ENCODE results near the gene SCGB1D4.
"Not testable (repeated sequence)": the region's sequence is repeated elsewhere in the genome, so short reads cannot be mapped to it uniquely, and the experiment has no call there.

SCGB1D4 gene

DNA sequence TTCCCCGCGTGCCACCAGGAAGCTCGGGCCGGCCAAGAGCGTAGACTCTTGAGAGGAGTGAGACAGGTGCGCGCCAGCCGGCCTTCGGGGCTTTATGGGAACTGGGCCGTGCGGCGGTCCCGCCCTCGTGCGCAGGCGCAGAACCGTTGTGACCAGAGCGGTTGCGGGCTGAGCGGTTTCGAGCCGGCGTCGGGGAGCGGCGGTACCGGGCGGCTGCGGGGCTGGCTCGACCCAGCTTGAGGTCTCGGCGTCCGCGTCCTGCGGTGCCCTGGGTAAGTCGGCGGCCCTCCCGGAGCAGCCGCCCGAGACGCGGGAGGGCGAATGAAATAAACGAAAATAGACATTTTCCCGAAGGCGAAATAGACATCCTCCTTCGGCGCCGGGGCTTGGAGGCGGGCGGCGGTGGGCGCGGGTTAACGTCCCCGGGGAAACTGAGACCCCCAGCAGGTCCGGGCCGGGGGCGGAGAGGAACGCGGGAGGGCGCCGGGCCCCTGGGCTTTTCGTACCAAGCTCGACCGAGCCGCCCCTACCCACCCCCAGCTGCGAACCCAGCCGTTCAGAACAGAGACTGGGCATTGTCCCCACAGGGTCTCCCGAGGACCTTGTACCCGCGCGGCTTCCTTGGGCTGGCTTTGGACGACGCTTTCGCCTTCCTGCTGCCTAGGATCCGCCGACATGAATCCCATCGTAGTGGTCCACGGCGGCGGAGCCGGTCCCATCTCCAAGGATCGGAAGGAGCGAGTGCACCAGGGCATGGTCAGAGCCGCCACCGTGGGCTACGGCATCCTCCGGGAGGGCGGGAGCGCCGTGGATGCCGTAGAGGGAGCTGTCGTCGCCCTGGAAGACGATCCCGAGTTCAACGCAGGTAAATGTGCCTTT lies 38.7 kb upstream of the SCGB1D4 start, which contains the start of gene ASRGL1:
Gene ASRGL1, plus strand, starts transcription at position 146 of the 879 bp plus-strand sequence. Its CDS starts 530 bp downstream, at position 676.
- H3K4me3 ChIP-seq (replicated peaks; ENCODE audit: insufficient read depth, low read length), result peak within 1 kb of the TSS; percentile 54
- peak; percentile 79 to 84 for DNase-seq (ENCODE audit: low read depth in 1 of 2, low spot score in 1 of 2)
- peak; percentile 60; the same call in 1 of the 2 replicates for TF ChIP-seq POLR2AphosphoS5 (IDR thresholded peaks at IDR 0.05; ENCODE audit: low read depth)
- TF ChIP-seq, protein P1, sequence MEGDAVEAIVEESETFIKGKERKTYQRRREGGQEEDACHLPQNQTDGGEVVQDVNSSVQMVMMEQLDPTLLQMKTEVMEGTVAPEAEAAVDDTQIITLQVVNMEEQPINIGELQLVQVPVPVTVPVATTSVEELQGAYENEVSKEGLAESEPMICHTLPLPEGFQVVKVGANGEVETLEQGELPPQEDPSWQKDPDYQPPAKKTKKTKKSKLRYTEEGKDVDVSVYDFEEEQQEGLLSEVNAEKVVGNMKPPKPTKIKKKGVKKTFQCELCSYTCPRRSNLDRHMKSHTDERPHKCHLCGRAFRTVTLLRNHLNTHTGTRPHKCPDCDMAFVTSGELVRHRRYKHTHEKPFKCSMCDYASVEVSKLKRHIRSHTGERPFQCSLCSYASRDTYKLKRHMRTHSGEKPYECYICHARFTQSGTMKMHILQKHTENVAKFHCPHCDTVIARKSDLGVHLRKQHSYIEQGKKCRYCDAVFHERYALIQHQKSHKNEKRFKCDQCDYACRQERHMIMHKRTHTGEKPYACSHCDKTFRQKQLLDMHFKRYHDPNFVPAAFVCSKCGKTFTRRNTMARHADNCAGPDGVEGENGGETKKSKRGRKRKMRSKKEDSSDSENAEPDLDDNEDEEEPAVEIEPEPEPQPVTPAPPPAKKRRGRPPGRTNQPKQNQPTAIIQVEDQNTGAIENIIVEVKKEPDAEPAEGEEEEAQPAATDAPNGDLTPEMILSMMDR (IDR thresholded peaks at IDR 0.05; ENCODE audit: insufficient read depth, low read length), result no peak
- TF ChIP-seq GABPA (IDR thresholded peaks at IDR 0.05; ENCODE audit: low read depth), result no peak
- peak; percentile 32; the same call in 1 of the 2 replicates for TF ChIP-seq SPI1 (IDR thresholded peaks at IDR 0.05; ENCODE audit: borderline replicate concordance, low read depth)
- TF ChIP-seq REST (IDR thresholded peaks at IDR 0.05; ENCODE audit: insufficient replicate concordance, low read depth), result no peak
- no peaks in the 10 kb centered on the region for H3K27me3 ChIP-seq (ENCODE audit: insufficient read depth, poor library complexity, severe bottlenecking)
- peak within 1 kb of the TSS; percentile 63 for H3K27ac ChIP-seq (replicated peaks)

- not testable (repeated sequence) for DNase-seq (ENCODE audit: low read depth in 1 of 2, low spot score in 1 of 2); H3K27me3 ChIP-seq (ENCODE audit: insufficient read depth, poor library complexity, severe bottlenecking)
- Histone ChIP-seq H3K4me3 (replicated peaks; ENCODE audit: insufficient read depth, low read length) (peak overlapping the region; percentile 54), H3K27ac (replicated peaks) (peak overlapping the region; percentile 63)
Observed at GRCh38 chr11:62336949-62337302, 38.1 kb upstream of the SCGB1D4 start.

- no peak overlapping the region for H3K4me3 ChIP-seq (replicated peaks; ENCODE audit: insufficient read depth, low read length)
- TF ChIP-seq SPI1 (IDR thresholded peaks at IDR 0.05; ENCODE audit: borderline replicate concordance, low read depth) (peak; percentile 68; the same call in 1 of the 2 replicates), POLR2AphosphoS5 (IDR thresholded peaks at IDR 0.05; ENCODE audit: low read depth) (0 out of 2 replicates have a peak, but pooled peaks have one; percentile 31), REST (IDR thresholded peaks at IDR 0.05; ENCODE audit: insufficient replicate concordance, low read depth) (no peak)
- TF ChIP-seq, protein P1 (IDR thresholded peaks at IDR 0.05; ENCODE audit: insufficient read depth, low read length), result no peak
- peak; percentile 75 for DNase-seq (ENCODE audit: low read depth in 1 of 2, low spot score in 1 of 2)
- no peaks in the 10 kb centered on the region for H3K27me3 ChIP-seq (ENCODE audit: insufficient read depth, poor library complexity, severe bottlenecking)
- peak overlapping the region; percentile 78 for H3K27ac ChIP-seq (replicated peaks)
Observed at GRCh38 chr11:62333768-62334167, 34.9 kb upstream of the SCGB1D4 start.

DNA sequence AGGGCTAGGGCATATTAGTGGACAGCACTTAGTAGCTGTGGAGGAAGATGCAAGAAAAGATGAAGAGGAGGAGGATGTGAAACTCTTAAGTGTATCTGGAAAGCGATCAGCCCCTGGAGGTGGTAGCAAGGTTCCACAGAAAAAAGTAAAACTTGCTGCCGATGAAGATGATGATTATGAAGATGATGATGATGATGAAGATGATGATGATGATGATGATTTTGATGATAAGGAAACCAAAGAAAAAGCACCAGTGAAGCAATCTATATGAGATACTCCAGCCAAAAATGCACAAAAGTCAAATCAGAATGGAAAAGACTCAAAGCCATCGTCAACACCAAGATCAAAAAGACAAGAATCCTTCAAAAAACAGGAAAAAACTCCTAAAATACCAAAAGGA lies 32.4 kb upstream of the SCGB1D4 start:
- not testable (repeated sequence) for DNase-seq (ENCODE audit: low read depth in 1 of 2, low spot score in 1 of 2); H3K27ac ChIP-seq (replicated peaks); H3K27me3 ChIP-seq (ENCODE audit: insufficient read depth, poor library complexity, severe bottlenecking); H3K4me3 ChIP-seq (replicated peaks; ENCODE audit: insufficient read depth, low read length)

DNA sequence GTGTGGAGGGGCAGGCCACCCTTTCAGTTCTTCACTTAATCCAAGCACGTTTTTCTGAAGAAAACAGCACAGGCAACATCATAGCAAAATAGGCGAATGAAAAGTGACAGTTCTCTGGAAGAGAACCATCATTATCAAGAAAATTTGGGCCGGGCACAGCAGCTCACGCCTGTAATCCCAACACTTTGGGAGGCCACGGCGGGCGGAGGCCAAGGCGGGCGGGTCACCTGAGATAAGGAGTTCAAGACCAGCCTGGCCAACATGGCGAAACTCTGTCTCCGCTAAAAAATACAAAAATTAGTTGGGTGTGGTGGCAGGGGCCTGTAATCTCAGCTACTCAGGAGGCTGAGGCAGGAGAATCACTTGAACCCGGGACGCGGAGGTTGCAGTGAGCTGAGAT lies 28.7 kb upstream of the SCGB1D4 start:
- H3K27ac ChIP-seq (replicated peaks); DNase-seq (ENCODE audit: low read depth in 1 of 2, low spot score in 1 of 2); H3K4me3 ChIP-seq (replicated peaks; ENCODE audit: insufficient read depth, low read length); H3K27me3 ChIP-seq (ENCODE audit: insufficient read depth, poor library complexity, severe bottlenecking): not testable (repeated sequence)
